ENCODE measurements around the gene ENDOG.
"Not testable (repeated sequence)": the region's sequence is repeated elsewhere in the genome, so short reads cannot be mapped to it uniquely, and the experiment has no call there.

The ENDOG gene

GRCh38 chr9:128861501-128861900 is 43.2 kb downstream of the ENDOG start:
- Histone ChIP-seq H3K9me3 (ENCODE audit: low read depth, low read length) (no peaks in the 10 kb centered on the region), H3K27ac (no peak overlapping the region), H3K36me3 (ENCODE audit: insufficient read depth, low read length) (no peaks in the 10 kb centered on the region), H3K9ac (ENCODE audit: insufficient read length) (no peak overlapping the region), H3K4me3 (no peak overlapping the region)
- no peak for DNase-seq (ENCODE audit: low read depth, low spot score)
- TF ChIP-seq FOXP2 (optimal IDR thresholded peaks at IDR 0.05; ENCODE audit: control extremely low read depth, extremely low read length, insufficient read depth) (no peak), EZH2 (IDR thresholded peaks at IDR 0.05) (no peak), POLR2AphosphoS5 (IDR thresholded peaks at IDR 0.05; ENCODE audit: borderline replicate concordance, low read depth, low read length) (no peak)

GRCh38 chr9:128862401-128862851 is 44.1 kb downstream of the ENDOG start:
- TF ChIP-seq POLR2AphosphoS5 (IDR thresholded peaks at IDR 0.05; ENCODE audit: borderline replicate concordance, low read depth, low read length): no peak
- no peak for TF ChIP-seq FOXP2 (optimal IDR thresholded peaks at IDR 0.05; ENCODE audit: control extremely low read depth, extremely low read length, insufficient read depth)
- TF ChIP-seq EZH2 (IDR thresholded peaks at IDR 0.05): no peak
- Histone ChIP-seq H3K36me3 (ENCODE audit: insufficient read depth, low read length) (no peaks in the 10 kb centered on the region), H3K27ac (no peak overlapping the region), H3K9me3 (ENCODE audit: low read depth, low read length) (no peaks in the 10 kb centered on the region), H3K4me3 (no peak overlapping the region), H3K9ac (ENCODE audit: insufficient read length) (no peak overlapping the region)
- no peak for DNase-seq (ENCODE audit: low read depth, low spot score)

GRCh38 chr9:128863647-128864046 is 45.3 kb downstream of the ENDOG start:
- H3K36me3 ChIP-seq (ENCODE audit: insufficient read depth, low read length): no peaks in the 10 kb centered on the region
- TF ChIP-seq FOXP2 (optimal IDR thresholded peaks at IDR 0.05; ENCODE audit: control extremely low read depth, extremely low read length, insufficient read depth) (no peak), POLR2AphosphoS5 (IDR thresholded peaks at IDR 0.05; ENCODE audit: borderline replicate concordance, low read depth, low read length) (no peak), EZH2 (IDR thresholded peaks at IDR 0.05) (no peak)
- H3K9me3 ChIP-seq (ENCODE audit: low read depth, low read length): no peaks in the 10 kb centered on the region
- no peak overlapping the region for H3K9ac ChIP-seq (ENCODE audit: insufficient read length)
- H3K27ac ChIP-seq: no peak overlapping the region
- no peak for DNase-seq (ENCODE audit: low read depth, low spot score)
- H3K4me3 ChIP-seq: no peak overlapping the region

- DNase-seq (ENCODE audit: low read depth, low spot score): no peak
- H3K9ac ChIP-seq (ENCODE audit: insufficient read length): no peak overlapping the region
- H3K9me3 ChIP-seq (ENCODE audit: low read depth, low read length): no peaks in the 10 kb centered on the region
- no peak overlapping the region for H3K4me3 ChIP-seq
- TF ChIP-seq FOXP2 (optimal IDR thresholded peaks at IDR 0.05; ENCODE audit: control extremely low read depth, extremely low read length, insufficient read depth): no peak
- TF ChIP-seq POLR2AphosphoS5 (IDR thresholded peaks at IDR 0.05; ENCODE audit: borderline replicate concordance, low read depth, low read length): no peak
- TF ChIP-seq EZH2 (IDR thresholded peaks at IDR 0.05): no peak
- no peak overlapping the region for H3K27ac ChIP-seq
- no peaks in the 10 kb centered on the region for H3K36me3 ChIP-seq (ENCODE audit: insufficient read depth, low read length)
Measured at GRCh38 chr9:128870128-128870940, 52.0 kb downstream of the ENDOG start.

GRCh38 chr9:128870941-128871265 is 52.6 kb downstream of the ENDOG start:
- not testable (repeated sequence) for H3K27ac ChIP-seq; H3K9ac ChIP-seq (ENCODE audit: insufficient read length); H3K4me3 ChIP-seq; H3K9me3 ChIP-seq (ENCODE audit: low read depth, low read length); H3K36me3 ChIP-seq (ENCODE audit: insufficient read depth, low read length); DNase-seq (ENCODE audit: low read depth, low spot score)
